H1 (cell line): ENCODE results near the gene PRKCH. TPM values are rescaled to one million over a fixed set of nuclear protein-coding genes. Genes with fewer than 3 reads are reported as not detected.
"Not testable (repeated sequence)": the region's sequence is repeated elsewhere in the genome, so short reads cannot be mapped to it uniquely, and the experiment has no call there.

ENCODE experiments used
- CTCF ChIA-PET: fragments of 300-600 bp; sonication (Branson Sonifier 250); formaldehyde crosslinking; loops from one replicate; lab custom pipeline; 2021; ENCODE audit not compliant: partially characterized antibody; lab: Charles Lee
- POLR2A ChIA-PET: fragments of 300-600 bp; sonication (Branson Sonifier 250); formaldehyde crosslinking; loops from one replicate; lab custom pipeline; 2021; ENCODE audit warnings: inconsistent platforms; ENCODE audit not compliant: partially characterized antibody; lab: Charles Lee
- DNase-seq, 2 experiments: peaks; one replicate each; pipeline versions ENCODE4 v3.0.0 to v3.0.0-alpha.2; 2010 to 2022; ENCODE audit warnings: low spot score in 2 of 2, low read depth in 1 of 2, mixed read lengths in 1 of 2
- FAIRE-seq: peaks from 2 replicates; lab custom pipeline; 2011; peaks lifted over from hg19 to GRCh38; lab: Jason Lieb, UNC
- H2AFZ ChIP-seq: 2 replicates; pipeline ENCODE4 v1.8.1; 2012; ENCODE audit warnings: low read length, inconsistent platforms
- H2AK5ac ChIP-seq: 2 replicates; pipeline ENCODE4 v1.6.1; 2013; ENCODE audit warnings: low read depth, low read length
- H2BK120ac ChIP-seq: replicated peaks from 2 replicates; pipeline ENCODE3; 2013; ENCODE audit warnings: low read depth, low read length, inconsistent platforms
- H2BK12ac ChIP-seq: 2 replicates; pipeline ENCODE4 v1.6.1; 2013; ENCODE audit warnings: low read depth, low read length
- H2BK15ac ChIP-seq: 2 replicates; pipeline ENCODE4 v1.6.1; 2013; ENCODE audit warnings: low read length
- H2BK20ac ChIP-seq: 2 replicates; pipeline ENCODE4 v1.6.1; 2013; ENCODE audit warnings: low read length
- H2BK5ac ChIP-seq: 2 replicates; pipeline ENCODE4 v1.6.1; 2013; ENCODE audit warnings: low read depth, low read length
- H3K14ac ChIP-seq: 2 replicates; pipeline ENCODE4 v1.6.1; 2013; ENCODE audit warnings: inconsistent platforms; ENCODE audit not compliant: insufficient read length
- H3K18ac ChIP-seq: 2 replicates; pipeline ENCODE4 v1.6.1; 2013; ENCODE audit warnings: low read length; ENCODE audit errors: extremely low read depth
- H3K23ac ChIP-seq: 2 replicates; pipeline ENCODE4 v1.6.1; 2013; ENCODE audit warnings: inconsistent platforms; ENCODE audit not compliant: insufficient read length
- H3K23me2 ChIP-seq: 2 replicates; pipeline ENCODE4 v1.6.1; 2013; ENCODE audit warnings: low read depth, low read length
- H3K27ac ChIP-seq: 2 replicates; pipeline ENCODE4 v1.6.1; 2011; ENCODE audit warnings: low read depth, low read length, inconsistent platforms
- H3K27me3 ChIP-seq, 4 experiments: replicated peaks in 1 of 4; 1 replicate in 1 of 4; 2 replicates in 3 of 4; pipeline versions ENCODE4 v1.6.1 to v1.8.1; 2011 to 2013; ENCODE audit warnings: low read length in 3 of 4, mild to moderate bottlenecking in 3 of 4, inconsistent platforms in 2 of 4, mixed read lengths in 2 of 4, moderate library complexity in 1 of 4; ENCODE audit not compliant: control insufficient read depth in 3 of 4, insufficient read depth in 3 of 4; ENCODE audit errors: extremely low read depth in 1 of 4
- H3K36me3 ChIP-seq, 4 experiments: 2 replicates each; pipeline versions ENCODE4 v1.6.1 to v1.8.1; 2011 to 2013; ENCODE audit warnings: mild to moderate bottlenecking in 4 of 4, low read length in 3 of 4, moderate library complexity in 2 of 4, control low read depth in 1 of 4, inconsistent platforms in 1 of 4; ENCODE audit not compliant: insufficient read depth in 4 of 4, control insufficient read depth in 2 of 4
- H3K4ac ChIP-seq: replicated peaks from 2 replicates; pipeline ENCODE3; 2013; ENCODE audit warnings: low read length, low read depth, mixed read lengths, inconsistent platforms; ENCODE audit not compliant: insufficient read length
- H3K4me1 ChIP-seq, 4 experiments: replicated peaks in 1 of 4; 1 replicate in 1 of 4; 2 replicates in 3 of 4; pipeline versions ENCODE4 v1.6.1 to v1.8.1; 2011 to 2013; ENCODE audit warnings: low read length in 3 of 4, inconsistent platforms in 2 of 4, mixed read lengths in 1 of 4; ENCODE audit not compliant: insufficient read depth in 4 of 4, control insufficient read depth in 3 of 4
- H3K4me2 ChIP-seq, 2 experiments: 2 replicates each; pipeline versions ENCODE4 v1.6.1 to v1.8.1; 2011 to 2013; ENCODE audit warnings: low read depth in 2 of 2, low read length in 2 of 2, control low read depth in 1 of 2, inconsistent platforms in 1 of 2, mild to moderate bottlenecking in 1 of 2; ENCODE audit not compliant: insufficient read depth in 1 of 2
- H3K4me3 ChIP-seq, 4 experiments: fragments of 200-600, 300-600 bp in 1 of 4; sonication (generic), shearing (Covaris generic), sonication (Bioruptor Twin) in 1 of 4; 2 replicates each; pipeline versions ENCODE4 v1.5.1 to v1.8.1; 2011 to 2016; ENCODE audit warnings: low read length in 4 of 4, low read depth in 3 of 4, control low read depth in 2 of 4, inconsistent platforms in 2 of 4, mild to moderate bottlenecking in 2 of 4, mixed read lengths in 1 of 4, moderate library complexity in 1 of 4; ENCODE audit not compliant: insufficient read depth in 2 of 4; ENCODE audit errors: extremely low read depth in 1 of 4
- H3K56ac ChIP-seq: replicated peaks from 2 replicates; pipeline ENCODE3; 2013; ENCODE audit warnings: low read depth, mild to moderate bottlenecking, mixed read lengths, low read length, inconsistent platforms; ENCODE audit not compliant: insufficient read length
- H3K79me1 ChIP-seq: 2 replicates; pipeline ENCODE4 v1.6.1; 2013; ENCODE audit warnings: low read depth, low read length, control low read depth
- H3K79me2 ChIP-seq, 2 experiments: 2 replicates each; pipeline versions ENCODE4 v1.6.1 to v1.8.1; 2012 to 2013; ENCODE audit warnings: low read length in 2 of 2, mild to moderate bottlenecking in 2 of 2, inconsistent platforms in 1 of 2; ENCODE audit not compliant: insufficient read depth in 2 of 2, control insufficient read depth in 1 of 2
- H3K9ac ChIP-seq, 4 experiments: replicated peaks in 1 of 4; 1 replicate in 1 of 4; 2 replicates in 3 of 4; pipeline versions ENCODE4 v1.6.1 to v1.8.1; 2011 to 2013; ENCODE audit warnings: low read depth in 3 of 4, low read length in 3 of 4, control low read depth in 2 of 4, mild to moderate bottlenecking in 2 of 4, moderate library complexity in 2 of 4, inconsistent platforms in 1 of 4; ENCODE audit errors: extremely low read depth in 1 of 4
- H3K9me3 ChIP-seq, 2 experiments: 2 replicates each; pipeline versions ENCODE4 v1.6.1 to v1.8.1; 2012 to 2013; ENCODE audit warnings: mild to moderate bottlenecking in 2 of 2, moderate library complexity in 2 of 2, control low read depth in 1 of 2, inconsistent platforms in 1 of 2, low read depth in 1 of 2, low read length in 1 of 2, mixed read lengths in 1 of 2; ENCODE audit not compliant: insufficient read depth in 2 of 2
- H4K20me1 ChIP-seq, 2 experiments: replicated peaks in 1 of 2; 2 replicates each; pipeline versions ENCODE3 to v1.8.1; 2011 to 2013; ENCODE audit warnings: inconsistent platforms in 2 of 2, low read length in 2 of 2, mild to moderate bottlenecking in 1 of 2; ENCODE audit not compliant: insufficient read depth in 2 of 2, control insufficient read depth in 1 of 2
- H4K5ac ChIP-seq: 2 replicates; pipeline ENCODE4 v1.6.1; 2013; ENCODE audit warnings: low read length, low read depth, mixed read lengths, inconsistent platforms; ENCODE audit not compliant: insufficient read length
- H4K8ac ChIP-seq: 2 replicates; pipeline ENCODE4 v1.8.0; 2013; ENCODE audit warnings: mild to moderate bottlenecking, moderate library complexity, low read length, inconsistent platforms; ENCODE audit not compliant: insufficient read depth; ENCODE audit errors: extremely low read depth
- H4K91ac ChIP-seq: replicated peaks from 2 replicates; pipeline ENCODE3; 2013; ENCODE audit warnings: low read length, mixed read lengths, inconsistent platforms; ENCODE audit not compliant: insufficient read length
- EZH2 ChIP-seq: fragments of 200-600 bp; sonication (generic); IDR thresholded peaks from 2 replicates; pipeline ENCODE4 v1.7.1; 2012; ENCODE audit warnings: low read depth, mild to moderate bottlenecking, moderate library complexity, low read length, inconsistent platforms; ENCODE audit not compliant: severe bottlenecking
- HDAC2 ChIP-seq, 2 experiments: fragments of 300-600 bp in 1 of 2; sonication (generic) in 1 of 2; IDR thresholded peaks; 2 replicates each; pipeline ENCODE4 v1.6.1; 2011 to 2012; ENCODE audit warnings: low read depth in 2 of 2, low read length in 2 of 2, mild to moderate bottlenecking in 2 of 2, moderate library complexity in 2 of 2, borderline replicate concordance in 1 of 2, inconsistent platforms in 1 of 2
- POLR2AphosphoS5 ChIP-seq: IDR thresholded peaks from 2 replicates; pipeline ENCODE4 v1.6.1; 2011; ENCODE audit warnings: low read depth, low read length
- SAP30 ChIP-seq: fragments of 300-600 bp; sonication (generic); IDR thresholded peaks from 2 replicates; pipeline ENCODE4 v1.7.1; 2012; ENCODE audit warnings: low read length, moderate library complexity, mild to moderate bottlenecking, inconsistent platforms; ENCODE audit not compliant: insufficient read depth, insufficient replicate concordance
- WGBS, 2 experiments: shearing (Covaris generic) in 1 of 2; methylation state at CpG; one replicate each; pipeline versions ENCODE4 v1.1.6 to v1.1.7; 2013 to 2015; ENCODE audit warnings: low lambda C conversion rate in 2 of 2, mixed read lengths in 2 of 2, inconsistent platforms in 1 of 2, low coverage in 1 of 2, missing lambda C conversion rate in 1 of 2; ENCODE audit not compliant: insufficient replicate concordance in 2 of 2, insufficient coverage in 1 of 2, insufficient read length in 1 of 2; ENCODE audit errors: extremely low coverage in 1 of 2, missing lambda C conversion rate in 1 of 2; 5-methylcytosine and 5-hydroxymethylcytosine counted together
- polyA plus RNA-seq, 7 experiments: library from polyadenylated mRNA; depleted of rRNA in 3 of 7; stranded (reverse) in 5 of 7; unstranded in 2 of 7; fragments of >200 nt in 5 of 7; fragments of 200-250 nt in 2 of 7; gene quantifications; 1 replicate in 5 of 7; 2 replicates in 1 of 7; 4 replicates in 1 of 7; pipeline versions ENCODE4 v1.2.1 to v1.2.3, GENCODE V29; 2011 to 2013; ENCODE audit warnings: missing spikeins in 2 of 7, mixed read lengths in 2 of 7
- total RNA-seq: library from RNA; stranded (reverse); fragmentation: NEBNext Ultra II Directional; extraction: Animal tissue kit (Norgen Biotek cat#: 25700); gene quantifications from 2 replicates; pipeline ENCODE4 v1.2.1, GENCODE V29; 2021

The PRKCH gene
- total and polyA plus RNA-seq, 2 of the 8 experiments (the other 6 are each of a cell fraction or from before 2014, with no cell fraction given) = 6.4 to 7.0 TPM

- TF ChIP-seq SAP30 (no peak), POLR2AphosphoS5 (no peak), EZH2 (no peak), HDAC2 (IDR thresholded peaks at IDR 0.05; ENCODE audit: borderline replicate concordance in 1 of 2, low read depth in 2 of 2, low read length in 2 of 2) (no peak)
Measured at GRCh38 chr14:61319706-61320105, 1.7 kb upstream of the PRKCH start (continued).

- H2BK12ac ChIP-seq, H3K9me3 ChIP-seq, H3K36me3 ChIP-seq, H3K14ac ChIP-seq, POLR2A ChIA-PET, DNase-seq, H3K4ac ChIP-seq, H3K9ac ChIP-seq, H2BK5ac ChIP-seq, H4K91ac ChIP-seq, H4K20me1 ChIP-seq, H3K4me2 ChIP-seq, H3K79me1 ChIP-seq, H2AFZ ChIP-seq, H3K18ac ChIP-seq, H3K56ac ChIP-seq, H4K8ac ChIP-seq, H2AK5ac ChIP-seq, H3K4me3 ChIP-seq, FAIRE-seq, H3K27ac ChIP-seq, H2BK120ac ChIP-seq, H3K23ac ChIP-seq, H3K79me2 ChIP-seq, H2BK15ac ChIP-seq, H4K5ac ChIP-seq, H2BK20ac ChIP-seq: not testable (repeated sequence)
- Histone ChIP-seq H3K27me3 (peaks cover 9 to 29% (median 23%) of the 10 kb centered on the region in 4 experiments), H3K23me2 (peaks cover 15% of the 10 kb centered on the region; the same call in 1 of the 2 replicates), H3K4me1 (peaks cover 0 to 12% (median 8%) of the 10 kb centered on the region in 4 experiments; a peak in 6 of 7 replicates)
- WGBS, 2 experiments = 84% methylated on average over 16 of the region's 16 CpGs; no CpG with 5 or more reads in 1 of the 2 experiments
- CTCF ChIA-PET = interaction anchor here (1.1 to 1.3 kb wide), 3 partner anchors 11 to 31 kb away, joined by 3 read pairs; no protein-coding TSS in a partner anchor
Measured at GRCh38 chr14:61320170-61320569, 1.2 kb upstream of the PRKCH start.
